SK-N-SH treated with all-trans-retinoic acid at 6 μM for 48 hours (cell line): ENCODE data around the gene IQSEC1.

Experiments
- ZNF565 ChIP-seq: fragments of 450-650 bp; formaldehyde crosslinking; conservative IDR thresholded peaks from 2 replicates; pipeline ENCODE4 v1.5.0; 2020; ENCODE audit warnings: low read depth, mild to moderate bottlenecking, moderate library complexity
- ZNF70 ChIP-seq: fragments of 450-650 bp; formaldehyde crosslinking; IDR thresholded peaks from 2 replicates; pipeline ENCODE4 v1.5.0; 2020; ENCODE audit warnings: mild to moderate bottlenecking, moderate library complexity

DNA sequence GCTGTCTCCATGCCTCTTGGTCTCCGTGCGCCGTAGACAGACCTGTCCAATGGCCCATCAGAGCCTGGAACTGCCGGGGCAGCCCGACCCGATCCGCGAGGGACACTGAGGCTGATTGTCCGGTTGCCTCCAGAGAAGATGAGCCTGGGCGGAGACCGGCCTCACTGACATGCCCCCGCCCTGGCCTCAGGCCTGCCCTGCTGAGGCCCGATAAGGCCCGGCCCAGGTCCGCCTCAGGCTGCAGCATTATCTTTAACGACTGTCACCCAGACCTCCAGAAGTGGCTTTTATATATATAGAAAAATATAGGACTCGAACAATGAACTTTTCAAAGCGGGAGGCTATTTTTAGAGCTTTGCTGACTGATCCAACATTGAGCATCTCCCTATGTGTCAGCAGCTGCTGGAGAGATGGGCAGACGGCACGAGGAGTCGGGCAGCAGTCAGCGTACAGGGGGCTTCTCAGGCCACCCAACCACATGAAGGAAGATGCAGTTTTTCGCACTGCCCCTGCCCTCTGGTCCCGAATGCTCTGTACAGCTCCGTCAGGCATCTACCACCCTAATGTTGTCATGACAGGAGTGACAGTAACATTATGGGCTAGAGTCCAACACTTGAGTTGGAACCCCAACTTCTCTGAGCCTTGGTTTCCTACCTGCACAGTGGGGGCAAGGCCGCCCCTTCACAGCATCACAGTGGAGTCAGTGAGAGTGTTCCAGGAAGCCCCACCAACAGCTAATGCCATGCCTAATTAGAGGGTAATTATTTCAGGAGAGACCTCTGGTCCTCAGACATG, 119.8 kb downstream of the IQSEC1 start:
- TF ChIP-seq ZNF565: no peak
- no peak for TF ChIP-seq ZNF70 (CRISPR knock-in tag)
